Gastroesophageal sphincter (tissue), 3 donors: ENCODE results near the gene CAPN8.

Experiments used
- CTCF ChIP-seq, 4 experiments: fragments of 200-600 bp in 2 of 4; fragments of 450-650 bp in 2 of 4; sonication (generic) in 1 of 4; IDR thresholded peaks; one replicate each; pipeline ENCODE4 v1.5.1; 2017 to 2019; ENCODE audit warnings: antibody characterized with exemption in 4 of 4, mild to moderate bottlenecking in 2 of 4, moderate library complexity in 2 of 4
- POLR2A ChIP-seq, 2 donors: fragments of 450-650 bp; IDR thresholded peaks; one replicate each; pipeline ENCODE4 v1.6.1; 2017; ENCODE audit warnings: antibody characterized with exemption in 2 of 2, mild to moderate bottlenecking in 2 of 2, moderate library complexity in 1 of 2

GRCh38 chr1:223652436-223652941 lies 13.0 kb downstream of the CAPN8 start:
- TF ChIP-seq POLR2A (IDR thresholded peaks at IDR 0.05) (no peak), CTCF (IDR thresholded peaks at IDR 0.05) (no peak)
